RWPE1 (cell line): ENCODE measurements around the gene UCK2.

ENCODE experiments used
- CTCF ChIA-PET: fragments of 350-600 bp; sonication (Branson Sonifier 250); formaldehyde crosslinking; extraction: SDS; loops from one replicate; lab custom pipeline; 2021; lab: Yijun Ruan, JAX
- POLR2A ChIA-PET: fragments of 400-600 bp; formaldehyde crosslinking; extraction: SDS; loops from one replicate; lab custom pipeline; 2020; ENCODE audit warnings: antibody characterized with exemption; ENCODE audit not compliant: low non-redundant PET; lab: Yijun Ruan, JAX
- DNase-seq: peaks from one replicate; pipeline ENCODE4 v3.0.0; 2012; ENCODE audit warnings: low spot score
- H3K27ac ChIP-seq: fragments of 450-650 bp; 2 replicates; pipeline ENCODE4 v1.5.1; 2017
- CTCF ChIP-seq: fragments of 450-650 bp; conservative IDR thresholded peaks from 2 replicates; pipeline ENCODE4 v1.5.1; 2017; ENCODE audit warnings: low read depth, mild to moderate bottlenecking

The UCK2 gene

GRCh38 chr1:165893507-165893906 is 66.1 kb downstream of the UCK2 start:
- TF ChIP-seq CTCF = no peak
- ChIA-PET POLR2A (no interaction called here), CTCF (no interaction called here)
- no peak overlapping the region for H3K27ac ChIP-seq
- DNase-seq = no peak

- CTCF ChIA-PET = interaction anchor here (0.9 kb wide), 1 partner anchor 527 kb away, joined by 3 read pairs; no protein-coding TSS in a partner anchor
- POLR2A ChIA-PET = interaction anchor here (0.7 kb wide), 1 partner anchor 49 kb away, joined by 3 read pairs; no protein-coding TSS in a partner anchor
- no peak for TF ChIP-seq CTCF
- H3K27ac ChIP-seq = no peak overlapping the region
- DNase-seq = no peak
Measured at GRCh38 chr1:165894591-165894990, 67.2 kb downstream of the UCK2 start.

GRCh38 chr1:165895451-165895871 is 68.0 kb downstream of the UCK2 start:
- CTCF ChIA-PET = interaction anchor here (0.7 kb wide), 1 partner anchor 64 kb away, joined by 4 read pairs; no protein-coding TSS in a partner anchor
- POLR2A ChIA-PET = no interaction called here
- no peak for TF ChIP-seq CTCF
- DNase-seq = no peak
- peak overlapping the region; percentile 62; the same call in 1 of the 2 replicates for H3K27ac ChIP-seq

- CTCF ChIA-PET = no interaction called here
- POLR2A ChIA-PET = no interaction called here
- no peak for TF ChIP-seq CTCF
- H3K27ac ChIP-seq = peak overlapping the region; percentile 62
- DNase-seq = peak; percentile 29
Measured at GRCh38 chr1:165896277-165896676, 68.9 kb downstream of the UCK2 start.

GRCh38 chr1:165897326-165898303 is 70.2 kb downstream of the UCK2 start:
- ChIA-PET CTCF (interaction anchor here (0.8 kb wide), 1 partner anchor 51 kb away, joined by 3 read pairs; no protein-coding TSS in a partner anchor), POLR2A (no interaction called here)
- peak overlapping the region; percentile 95 for H3K27ac ChIP-seq
- DNase-seq = no peak
- TF ChIP-seq CTCF = no peak

- ChIA-PET POLR2A (no interaction called here), CTCF (interaction anchor here (0.5 kb wide), 1 partner anchor 147 kb away, joined by 4 read pairs; no protein-coding TSS in a partner anchor)
- DNase-seq = peak; percentile 87
- peak overlapping the region; percentile 95 for H3K27ac ChIP-seq
- no peak for TF ChIP-seq CTCF
Measured at GRCh38 chr1:165898837-165899236, 71.4 kb downstream of the UCK2 start.
